AG10803 (cell line): ENCODE results near the gene MVD.

Source experiments
- DNase-seq: peaks from one replicate; pipeline ENCODE4 v3.0.0; 2010; ENCODE audit warnings: low read depth
- H3K4me3 ChIP-seq: 2 replicates; pipeline ENCODE4 v1.5.1; 2011; ENCODE audit warnings: mild to moderate bottlenecking, low read length, control low read depth
- TF ChIP-seq, protein P1 (sequence below): conservative IDR thresholded peaks from 2 replicates; pipeline ENCODE4 v1.5.1; 2011; ENCODE audit warnings: mild to moderate bottlenecking, low read length, control low read depth, inconsistent platforms

MVD gene

DNA sequence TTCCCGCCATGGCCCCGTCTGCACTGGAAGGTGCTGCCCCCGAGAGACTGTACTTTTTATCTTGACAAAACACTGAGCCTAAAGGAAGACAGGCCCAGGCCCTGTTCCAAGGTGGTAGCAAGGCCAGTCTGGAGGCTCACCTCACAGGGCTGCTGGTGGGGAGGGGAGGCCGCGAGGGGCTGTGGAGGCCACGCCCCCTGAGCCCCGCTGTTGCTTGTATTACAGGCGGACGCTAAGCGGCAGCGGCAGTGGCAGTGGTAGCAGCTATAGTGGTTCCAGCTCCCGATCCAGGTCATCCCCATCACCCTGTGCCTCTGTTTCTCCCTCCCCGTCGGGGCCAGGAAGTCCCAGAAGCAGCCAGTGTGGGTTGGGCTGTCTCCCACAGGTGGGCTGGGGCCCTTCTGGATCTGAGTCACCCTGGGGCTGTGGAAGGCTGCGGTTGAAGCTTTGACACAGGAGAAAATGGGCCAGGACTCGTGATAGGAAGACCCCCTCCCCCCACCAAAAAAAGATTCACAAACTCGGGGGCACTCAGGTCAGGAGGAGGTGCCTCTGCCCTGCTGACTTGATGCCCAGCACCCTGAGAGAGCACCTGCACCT is 37.8 kb downstream of the MVD start:
- no peak for DNase-seq
- H3K4me3 ChIP-seq = no peak overlapping the region
- TF ChIP-seq, protein P1, sequence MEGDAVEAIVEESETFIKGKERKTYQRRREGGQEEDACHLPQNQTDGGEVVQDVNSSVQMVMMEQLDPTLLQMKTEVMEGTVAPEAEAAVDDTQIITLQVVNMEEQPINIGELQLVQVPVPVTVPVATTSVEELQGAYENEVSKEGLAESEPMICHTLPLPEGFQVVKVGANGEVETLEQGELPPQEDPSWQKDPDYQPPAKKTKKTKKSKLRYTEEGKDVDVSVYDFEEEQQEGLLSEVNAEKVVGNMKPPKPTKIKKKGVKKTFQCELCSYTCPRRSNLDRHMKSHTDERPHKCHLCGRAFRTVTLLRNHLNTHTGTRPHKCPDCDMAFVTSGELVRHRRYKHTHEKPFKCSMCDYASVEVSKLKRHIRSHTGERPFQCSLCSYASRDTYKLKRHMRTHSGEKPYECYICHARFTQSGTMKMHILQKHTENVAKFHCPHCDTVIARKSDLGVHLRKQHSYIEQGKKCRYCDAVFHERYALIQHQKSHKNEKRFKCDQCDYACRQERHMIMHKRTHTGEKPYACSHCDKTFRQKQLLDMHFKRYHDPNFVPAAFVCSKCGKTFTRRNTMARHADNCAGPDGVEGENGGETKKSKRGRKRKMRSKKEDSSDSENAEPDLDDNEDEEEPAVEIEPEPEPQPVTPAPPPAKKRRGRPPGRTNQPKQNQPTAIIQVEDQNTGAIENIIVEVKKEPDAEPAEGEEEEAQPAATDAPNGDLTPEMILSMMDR = no peak

DNA sequence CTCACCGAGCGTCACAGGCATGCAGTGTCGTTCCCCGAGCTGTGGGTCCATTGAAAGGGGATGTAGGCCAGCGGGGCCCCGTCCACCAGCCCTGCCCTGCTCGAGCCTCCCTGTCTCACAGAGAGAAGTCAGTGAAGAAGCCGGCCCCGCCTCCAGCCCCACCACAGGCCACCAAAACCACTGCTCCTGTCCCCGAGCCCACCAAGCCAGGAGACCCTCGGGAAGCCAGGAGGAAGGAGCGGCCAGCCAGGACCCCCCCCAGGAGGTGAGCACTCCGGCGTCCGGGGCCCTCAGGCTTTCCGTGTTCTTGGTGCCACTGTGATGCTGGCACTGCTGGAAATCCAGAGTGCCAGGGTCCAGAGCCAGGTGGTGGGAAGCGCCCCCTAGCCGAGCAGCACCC is 38.4 kb downstream of the MVD start:
- TF ChIP-seq, protein P1 = no peak
- DNase-seq = no peak
- no peak overlapping the region for H3K4me3 ChIP-seq

- no peak for DNase-seq
- TF ChIP-seq, protein P1 = no peak
Observed at GRCh38 chr16:88623858-88624257, 39.0 kb downstream of the MVD start.

GRCh38 chr16:88622866-88623265 is 40.0 kb downstream of the MVD start:
- TF ChIP-seq, protein P1 = no peak
- no peak overlapping the region for H3K4me3 ChIP-seq
- no peak for DNase-seq

More at GRCh38 chr16:88623858-88624257, 39.0 kb downstream of the MVD start:
- no peak overlapping the region for H3K4me3 ChIP-seq

- TF ChIP-seq, protein P1 = no peak
- H3K4me3 ChIP-seq = no peak overlapping the region
- DNase-seq = no peak
Observed at GRCh38 chr16:88622125-88622524, 40.8 kb downstream of the MVD start.

DNA sequence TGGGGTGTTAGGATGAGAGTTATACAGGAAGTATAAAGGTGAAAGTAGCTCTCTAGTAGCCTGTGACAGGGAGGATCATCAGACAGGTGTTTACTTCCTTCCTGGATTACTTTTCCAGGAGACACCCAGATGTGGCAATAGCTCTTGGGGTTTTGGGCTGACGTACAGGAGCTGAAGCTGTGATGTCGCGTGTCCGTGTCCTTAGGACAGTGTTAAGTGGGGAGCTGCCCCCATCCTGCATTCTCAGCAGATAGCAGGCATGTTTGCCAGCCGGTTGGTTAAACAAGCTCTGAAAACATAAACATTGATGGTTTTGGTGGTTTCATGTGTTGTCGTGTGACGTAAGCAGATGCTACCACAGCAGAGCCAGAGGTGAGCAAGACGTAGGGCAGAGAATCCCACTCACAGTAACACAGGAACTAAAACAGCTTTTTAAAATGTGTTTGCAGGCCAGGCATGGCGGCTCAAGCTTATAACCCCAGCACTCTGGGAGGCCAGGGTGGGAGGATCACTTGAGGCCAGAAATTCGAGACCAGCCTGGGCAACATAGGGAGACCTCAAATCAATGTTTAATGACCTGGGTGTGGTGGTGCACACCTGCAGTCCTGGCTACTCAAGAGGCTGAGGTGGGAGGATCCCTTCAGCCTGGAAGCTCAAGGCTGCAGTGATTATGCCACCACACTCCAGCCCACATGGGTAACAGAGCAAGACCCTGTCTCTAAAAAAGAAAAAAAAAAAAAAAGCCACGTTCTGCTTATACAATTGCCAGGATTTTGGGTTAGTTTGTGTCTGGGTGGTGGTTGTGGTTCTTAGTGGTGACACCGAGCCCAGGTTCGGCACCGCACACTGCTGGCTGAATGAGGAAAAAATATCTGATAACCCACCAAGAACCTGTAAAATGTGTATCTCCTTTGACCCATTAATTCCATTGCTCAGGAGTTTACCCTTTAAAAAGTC is 42.8 kb downstream of the MVD start:
- TF ChIP-seq, protein P1 = no peak

More for the DNA sequence above, 42.8 kb downstream of the MVD start:
- H3K4me3 ChIP-seq = no peak overlapping the region
- no peak for DNase-seq
